Measurements from ENCODE around the gene DBI.

DBI gene

GRCh38 chr2:119338826-119339561, 27.8 kb upstream of the DBI start:
- FAIRE-seq (peak; percentile 95), DNase-seq (ENCODE audit: insufficient read length) (peak; percentile 38)
- TF ChIP-seq POLR2AphosphoS5 (IDR thresholded peaks at IDR 0.05; ENCODE audit: low read depth, low read length), result no peak
- TF ChIP-seq POLR2A (IDR thresholded peaks at IDR 0.05; ENCODE audit: low read depth, low read length), result no peak
- no peak for TF ChIP-seq TAF1 (IDR thresholded peaks at IDR 0.05; ENCODE audit: borderline replicate concordance, low read depth, low read length)

GRCh38 chr2:119339562-119339923, 27.2 kb upstream of the DBI start:
- DNase-seq (ENCODE audit: insufficient read length), result no peak
- TF ChIP-seq TAF1 (IDR thresholded peaks at IDR 0.05; ENCODE audit: borderline replicate concordance, low read depth, low read length) (no peak), POLR2AphosphoS5 (IDR thresholded peaks at IDR 0.05; ENCODE audit: low read depth, low read length) (no peak), POLR2A (IDR thresholded peaks at IDR 0.05; ENCODE audit: low read depth, low read length) (no peak)
- no peak for FAIRE-seq

DNA sequence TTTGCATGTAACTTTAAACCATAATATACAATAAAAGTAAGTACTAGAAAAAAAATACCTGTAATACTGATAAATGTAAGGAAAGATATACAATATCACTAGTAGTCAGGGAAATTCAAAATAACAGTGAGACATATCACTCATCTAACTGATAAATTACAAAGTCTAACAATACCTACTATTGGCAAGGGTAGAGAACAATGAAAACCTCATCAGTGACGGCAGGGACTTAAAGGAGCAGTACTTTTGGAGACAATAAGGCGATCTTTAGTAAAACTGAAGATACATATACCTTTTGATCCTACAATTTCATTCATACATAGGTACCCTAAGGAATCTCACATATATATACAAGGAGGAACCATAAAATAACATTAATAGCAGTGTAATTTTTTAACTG, 25.1 kb upstream of the DBI start:
- FAIRE-seq, result no peak
- TF ChIP-seq POLR2AphosphoS5 (IDR thresholded peaks at IDR 0.05; ENCODE audit: low read depth, low read length) (no peak), POLR2A (IDR thresholded peaks at IDR 0.05; ENCODE audit: low read depth, low read length) (no peak), TAF1 (IDR thresholded peaks at IDR 0.05; ENCODE audit: borderline replicate concordance, low read depth, low read length) (no peak)
- no peak for DNase-seq (ENCODE audit: insufficient read length)

- DNase-seq (ENCODE audit: insufficient read length) (no peak), FAIRE-seq (peak; percentile 5)
- TF ChIP-seq TAF1 (IDR thresholded peaks at IDR 0.05; ENCODE audit: borderline replicate concordance, low read depth, low read length) (no peak), POLR2A (IDR thresholded peaks at IDR 0.05; ENCODE audit: low read depth, low read length) (no peak), POLR2AphosphoS5 (IDR thresholded peaks at IDR 0.05; ENCODE audit: low read depth, low read length) (no peak)
These were observed 17.5 kb upstream of the DBI start for GRCh38 chr2:119349289-119349688.

- no peak for TF ChIP-seq POLR2AphosphoS5 (IDR thresholded peaks at IDR 0.05; ENCODE audit: low read depth, low read length)
- DNase-seq (ENCODE audit: insufficient read length) (no peak), FAIRE-seq (peak; percentile 64)
These were observed 16.3 kb upstream of the DBI start for GRCh38 chr2:119350311-119350998.

GRCh38 chr2:119352357-119352756, 14.4 kb upstream of the DBI start:
- DNase-seq (ENCODE audit: insufficient read length) (no peak), FAIRE-seq (peak; percentile 100)
- no peak for TF ChIP-seq POLR2A (IDR thresholded peaks at IDR 0.05; ENCODE audit: low read depth, low read length)
- no peak for TF ChIP-seq TAF1 (IDR thresholded peaks at IDR 0.05; ENCODE audit: borderline replicate concordance, low read depth, low read length)
- no peak for TF ChIP-seq POLR2AphosphoS5 (IDR thresholded peaks at IDR 0.05; ENCODE audit: low read depth, low read length)

GRCh38 chr2:119354860-119355259, 11.9 kb upstream of the DBI start:
- TF ChIP-seq POLR2A (IDR thresholded peaks at IDR 0.05; ENCODE audit: low read depth, low read length), result no peak
- no peak for TF ChIP-seq TAF1 (IDR thresholded peaks at IDR 0.05; ENCODE audit: borderline replicate concordance, low read depth, low read length)
- no peak for TF ChIP-seq POLR2AphosphoS5 (IDR thresholded peaks at IDR 0.05; ENCODE audit: low read depth, low read length)
- FAIRE-seq (peak; percentile 46), DNase-seq (ENCODE audit: insufficient read length) (no peak)

GRCh38 chr2:119359774-119360173, 7.0 kb upstream of the DBI start:
- FAIRE-seq, result no peak
- TF ChIP-seq TAF1 (IDR thresholded peaks at IDR 0.05; ENCODE audit: borderline replicate concordance, low read depth, low read length) (no peak), POLR2A (IDR thresholded peaks at IDR 0.05; ENCODE audit: low read depth, low read length) (no peak), POLR2AphosphoS5 (IDR thresholded peaks at IDR 0.05; ENCODE audit: low read depth, low read length) (no peak)
- no peak for DNase-seq (ENCODE audit: insufficient read length)

DNA sequence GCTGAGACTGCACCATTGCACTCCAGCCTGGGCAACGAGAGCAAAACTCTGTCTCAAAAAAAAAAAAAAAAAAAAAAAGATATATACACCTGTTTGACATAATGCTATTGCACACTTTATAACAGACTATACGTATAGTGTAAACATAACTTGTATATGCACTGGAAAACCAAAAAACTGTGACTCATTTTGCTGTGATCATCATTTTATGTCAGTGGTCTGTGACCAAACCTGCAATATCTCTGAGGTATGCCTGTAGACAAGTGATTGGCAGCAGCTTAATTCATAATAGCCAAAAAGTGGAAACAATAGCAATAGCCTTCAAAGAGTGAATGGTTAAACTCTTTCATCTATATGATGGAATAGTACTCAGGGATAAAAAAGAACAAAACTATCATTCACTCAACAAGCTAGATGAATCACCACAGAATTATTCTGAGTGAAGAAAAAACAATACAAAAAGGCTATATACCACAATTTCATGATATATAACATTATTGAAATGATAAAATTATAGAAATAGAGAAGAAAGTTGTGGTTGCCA, 6.3 kb upstream of the DBI start:
- no peak for FAIRE-seq
- TF ChIP-seq POLR2AphosphoS5 (IDR thresholded peaks at IDR 0.05; ENCODE audit: low read depth, low read length), result no peak
- no peak for TF ChIP-seq TAF1 (IDR thresholded peaks at IDR 0.05; ENCODE audit: borderline replicate concordance, low read depth, low read length)
- no peak for TF ChIP-seq POLR2A (IDR thresholded peaks at IDR 0.05; ENCODE audit: low read depth, low read length)
- no peak for DNase-seq (ENCODE audit: insufficient read length)

DNA sequence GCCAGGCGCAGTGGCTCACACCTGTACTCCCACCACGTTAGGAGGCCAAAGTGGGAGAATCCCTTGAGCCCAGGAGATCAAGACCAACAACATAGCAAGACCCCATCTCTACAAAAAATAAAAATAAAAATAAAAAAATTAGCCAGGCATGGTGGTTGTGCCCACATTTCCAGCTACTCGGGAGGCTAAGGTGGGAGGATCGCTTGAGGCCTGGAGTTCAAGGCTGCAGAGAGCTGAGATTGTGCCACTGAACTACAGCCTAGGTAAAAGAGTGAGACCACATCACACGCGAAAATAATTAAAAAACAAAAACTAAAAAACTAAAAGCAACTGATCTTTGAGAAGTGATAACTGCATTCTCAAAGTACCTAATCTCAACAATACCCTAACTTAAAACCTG, 2.0 kb upstream of the DBI start:
- FAIRE-seq, result no peak
- no peak for DNase-seq (ENCODE audit: insufficient read length)
- TF ChIP-seq POLR2A (IDR thresholded peaks at IDR 0.05; ENCODE audit: low read depth, low read length) (no peak), POLR2AphosphoS5 (IDR thresholded peaks at IDR 0.05; ENCODE audit: low read depth, low read length) (no peak), TAF1 (IDR thresholded peaks at IDR 0.05; ENCODE audit: borderline replicate concordance, low read depth, low read length) (no peak)

DNA sequence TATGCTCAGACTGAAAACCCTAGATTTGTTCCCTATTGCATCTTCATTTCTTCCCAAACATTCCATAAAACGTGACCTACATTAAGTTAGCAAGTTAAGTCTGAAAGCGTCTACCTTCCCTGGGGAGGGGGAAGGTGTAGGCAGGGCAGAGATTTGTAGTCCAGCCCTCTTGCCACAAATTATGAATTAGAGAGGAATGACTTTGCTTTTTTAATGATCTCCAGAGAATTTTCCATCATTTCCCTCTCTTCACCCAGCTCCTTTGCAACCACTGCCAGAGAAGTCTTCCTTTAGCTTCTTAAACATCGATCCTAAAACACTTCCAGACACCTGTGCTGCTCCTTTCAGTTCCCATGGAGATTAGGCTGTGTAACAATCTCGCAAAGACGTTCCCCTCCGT, 1.3 kb upstream of the DBI start:
- TF ChIP-seq POLR2A (IDR thresholded peaks at IDR 0.05; ENCODE audit: low read depth, low read length), result no peak
- TF ChIP-seq TAF1 (IDR thresholded peaks at IDR 0.05; ENCODE audit: borderline replicate concordance, low read depth, low read length), result no peak
- TF ChIP-seq POLR2AphosphoS5 (IDR thresholded peaks at IDR 0.05; ENCODE audit: low read depth, low read length), result no peak
- FAIRE-seq (no peak), DNase-seq (ENCODE audit: insufficient read length) (no peak)

- FAIRE-seq (peak; percentile 40), DNase-seq (ENCODE audit: insufficient read length) (no peak)
- no peak for TF ChIP-seq TAF1 (IDR thresholded peaks at IDR 0.05; ENCODE audit: borderline replicate concordance, low read depth, low read length)
- TF ChIP-seq POLR2A (IDR thresholded peaks at IDR 0.05; ENCODE audit: low read depth, low read length), result no peak
- no peak for TF ChIP-seq POLR2AphosphoS5 (IDR thresholded peaks at IDR 0.05; ENCODE audit: low read depth, low read length)
These were observed 572 bp upstream of the DBI start for GRCh38 chr2:119366161-119366648.

Data from GM12892 (cell line).